Endothelial cell of umbilical vein (primary cell): ENCODE data around the gene SUSD6.

Source experiments
- CTCF ChIP-seq, 2 donors: IDR thresholded peaks; 1 replicate in 1 of 2; 2 replicates in 1 of 2; pipeline ENCODE4 v1.5.1; 2011; ENCODE audit warnings: low read length in 2 of 2, mild to moderate bottlenecking in 2 of 2, moderate library complexity in 2 of 2, control low read depth in 1 of 2, inconsistent platforms in 1 of 2, low read depth in 1 of 2; ENCODE audit not compliant: insufficient read depth in 1 of 2; ENCODE audit errors: extremely low read depth in 1 of 2
- EZH2 ChIP-seq: IDR thresholded peaks from 2 replicates; pipeline ENCODE4 v1.6.1; 2012; ENCODE audit warnings: borderline replicate concordance, low read depth, mild to moderate bottlenecking, moderate library complexity, low read length, inconsistent platforms; ENCODE audit not compliant: severe bottlenecking
- POLR2A ChIP-seq: IDR thresholded peaks from 2 replicates; pipeline ENCODE4 v1.6.1; 2012; ENCODE audit warnings: low read depth, mild to moderate bottlenecking, control low read depth, low read length
- TF ChIP-seq, protein P1 (sequence below): IDR thresholded peaks from 2 replicates; pipeline ENCODE4 v1.6.1; 2011; ENCODE audit not compliant: insufficient read depth, insufficient read length

DNA sequence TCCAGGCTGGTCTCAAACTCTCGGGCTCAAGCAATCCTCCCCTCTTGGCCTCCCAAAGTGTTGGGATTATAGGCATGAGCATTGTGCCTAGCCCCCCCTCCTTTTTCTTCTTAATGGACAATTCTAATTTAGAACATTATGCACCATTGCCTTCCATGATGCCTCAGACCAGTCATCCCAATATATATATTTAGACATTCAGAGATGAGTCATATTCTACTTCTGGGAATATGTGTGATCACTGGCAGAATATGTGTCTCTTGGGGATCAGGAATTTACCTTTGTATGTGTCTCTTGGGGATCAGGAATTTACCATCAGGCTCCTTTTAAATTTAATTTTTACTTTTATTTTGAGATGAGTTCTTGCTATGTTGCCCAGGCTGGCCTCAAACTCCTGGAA is 29.2 kb upstream of the SUSD6 start:
- TF ChIP-seq CTCF (IDR thresholded peaks at IDR 0.05; ENCODE audit: extremely low read depth in 1 of 2, insufficient read depth in 1 of 2, low read depth in 1 of 2, low read length in 2 of 2) (no peak), POLR2A (no peak), EZH2 (no peak)
- TF ChIP-seq, protein P1, sequence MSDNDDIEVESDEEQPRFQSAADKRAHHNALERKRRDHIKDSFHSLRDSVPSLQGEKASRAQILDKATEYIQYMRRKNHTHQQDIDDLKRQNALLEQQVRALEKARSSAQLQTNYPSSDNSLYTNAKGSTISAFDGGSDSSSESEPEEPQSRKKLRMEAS, result no peak
